LNCaP clone FGC (cell line): Measurements from ENCODE around the gene RSBN1.
"Not testable (repeated sequence)": the region's sequence is repeated elsewhere in the genome, so short reads cannot be mapped to it uniquely, and the experiment has no call there.

Experiments used
- DNase-seq: peaks from one replicate; pipeline ENCODE4 v3.0.0-alpha.2; 2011; ENCODE audit warnings: low read depth
- H3K4me3 ChIP-seq: 2 replicates; pipeline ENCODE4 v1.5.1; 2011; ENCODE audit warnings: mild to moderate bottlenecking, low read depth, low read length, control low read depth
- CTCF ChIP-seq: IDR thresholded peaks from 2 replicates; pipeline ENCODE4 v1.5.1; 2012; ENCODE audit warnings: mild to moderate bottlenecking; ENCODE audit not compliant: control insufficient read depth, insufficient read depth; ENCODE audit errors: extremely low read depth

Gene RSBN1

DNA sequence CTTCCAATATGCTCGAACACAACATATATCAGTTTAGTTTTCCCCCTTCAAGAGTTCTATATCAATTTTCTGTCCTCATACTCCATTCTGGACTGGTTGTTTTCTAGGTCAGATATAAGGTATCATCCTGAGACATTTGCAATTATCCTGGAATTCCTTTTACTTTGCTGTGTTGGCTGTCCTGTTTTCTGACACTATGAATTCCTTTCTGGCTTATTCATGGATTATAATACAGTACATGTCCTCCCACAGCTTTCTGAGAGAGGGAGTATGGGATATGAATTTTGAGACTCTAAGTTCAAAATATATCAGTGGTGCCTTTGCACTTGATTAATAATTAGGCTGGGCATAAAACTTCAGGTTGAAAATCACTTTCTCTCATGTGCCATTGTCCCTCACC, 64.9 kb downstream of the RSBN1 start:
- no peak for DNase-seq
- no peak overlapping the region for H3K4me3 ChIP-seq
- no peak for TF ChIP-seq CTCF

- no peak for TF ChIP-seq CTCF
- no peak overlapping the region for H3K4me3 ChIP-seq
- no peak for DNase-seq
Observed at GRCh38 chr1:113745425-113745824, 66.9 kb downstream of the RSBN1 start.

DNA sequence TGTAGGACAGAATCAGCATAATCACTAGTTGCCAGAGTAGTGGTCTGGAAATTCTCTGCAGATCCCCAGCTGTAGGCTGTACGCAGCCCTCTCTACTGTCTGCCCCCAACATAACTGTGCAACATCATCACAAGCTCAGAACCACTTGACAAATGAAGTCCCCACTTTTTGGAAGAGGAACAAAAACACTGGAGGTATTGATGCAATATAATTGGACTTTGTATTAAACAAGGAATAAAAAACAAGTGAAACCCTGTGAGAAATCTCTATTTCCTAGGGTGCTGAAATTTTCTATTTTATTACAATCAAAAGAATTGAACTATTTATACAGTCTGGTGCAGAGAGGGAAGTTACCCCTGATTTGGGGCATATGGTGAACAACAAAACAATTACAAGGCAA, 68.2 kb downstream of the RSBN1 start:
- no peak for DNase-seq
- H3K4me3 ChIP-seq: no peak overlapping the region
- no peak for TF ChIP-seq CTCF

- TF ChIP-seq CTCF: no peak
- no peak for DNase-seq
- no peak overlapping the region for H3K4me3 ChIP-seq
Observed at GRCh38 chr1:113742515-113742914, 69.8 kb downstream of the RSBN1 start.

DNA sequence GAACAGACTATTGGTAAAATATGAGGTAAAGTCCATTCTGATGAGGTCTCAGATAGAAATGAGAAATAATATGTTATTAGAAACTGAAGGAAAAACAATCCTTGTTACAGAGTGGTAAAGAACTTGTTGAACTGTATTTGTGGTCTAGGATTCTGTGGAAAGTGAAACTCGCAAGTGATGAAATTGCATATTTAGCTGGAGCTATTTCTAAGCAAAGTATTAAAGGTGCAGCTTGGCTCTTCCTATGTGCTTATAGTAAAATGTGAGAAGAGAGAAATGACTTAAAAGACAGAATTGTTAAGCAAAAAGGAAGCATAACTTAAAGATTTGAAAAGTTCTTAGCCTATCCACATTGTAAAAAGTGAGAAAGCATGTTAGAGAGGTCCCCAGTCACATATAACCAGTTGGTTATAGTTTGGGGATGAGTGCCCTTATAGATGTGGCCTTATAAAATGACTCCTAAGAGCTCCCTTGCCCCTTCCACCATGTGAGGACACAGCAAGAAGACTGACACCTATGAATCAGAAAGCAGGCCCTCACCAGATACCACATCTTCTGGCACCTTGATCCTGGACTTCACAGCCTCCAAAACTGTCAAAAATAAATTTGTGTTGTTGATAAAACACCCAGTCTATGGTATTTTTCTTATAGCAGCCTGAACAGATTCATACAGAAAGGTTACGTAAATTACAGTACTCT, 77.8 kb downstream of the RSBN1 start:
- no peak overlapping the region for H3K4me3 ChIP-seq
- no peak for DNase-seq
- TF ChIP-seq CTCF: no peak

DNA sequence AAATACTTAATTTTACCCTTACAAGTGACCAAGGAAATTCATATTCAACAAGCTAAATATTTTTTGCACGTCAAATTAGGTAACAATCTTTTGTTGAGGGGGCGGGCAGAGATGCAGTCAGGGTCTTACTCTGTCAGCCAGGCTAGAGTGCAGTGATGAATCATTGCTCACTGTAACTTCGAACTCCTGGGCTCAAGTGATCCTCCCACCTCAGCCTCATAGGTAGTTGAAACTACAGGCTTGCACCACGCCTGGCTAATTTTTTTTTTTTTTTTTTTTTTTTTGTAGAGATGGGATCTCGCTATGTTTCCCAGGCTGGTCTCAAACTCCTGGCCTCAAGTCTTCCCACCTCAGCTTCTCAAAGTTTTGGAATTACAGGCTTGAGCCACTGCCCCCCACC, 79.5 kb downstream of the RSBN1 start:
- H3K4me3 ChIP-seq: no peak overlapping the region
- TF ChIP-seq CTCF: no peak
- no peak for DNase-seq

GRCh38 chr1:113721010-113721409, 91.3 kb downstream of the RSBN1 start:
- no peak for TF ChIP-seq CTCF
- DNase-seq: no peak
- H3K4me3 ChIP-seq: no peak overlapping the region

DNA sequence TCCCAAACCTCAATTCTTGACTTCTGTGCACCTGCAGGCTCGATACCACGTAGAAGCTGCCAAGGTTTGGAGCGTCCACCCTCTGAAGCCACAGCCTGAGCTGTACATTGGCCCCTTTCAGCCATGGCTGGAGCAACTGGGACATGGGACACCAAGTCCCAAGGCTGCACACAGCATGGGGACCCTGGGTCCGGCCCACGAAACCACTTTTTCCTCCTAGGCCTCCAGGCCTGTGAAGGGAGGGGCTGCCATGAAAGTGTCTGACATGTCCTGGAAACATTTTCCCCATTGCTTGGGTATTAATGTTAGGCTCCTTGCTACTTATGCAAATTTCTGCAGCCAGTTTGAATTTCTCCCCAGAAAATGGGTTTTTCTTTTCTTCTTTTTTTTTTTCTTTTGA, 93.7 kb downstream of the RSBN1 start:
- not testable (repeated sequence) for H3K4me3 ChIP-seq, DNase-seq

- DNase-seq, H3K4me3 ChIP-seq: not testable (repeated sequence)
Observed at GRCh38 chr1:113717506-113717905, 94.8 kb downstream of the RSBN1 start.
